DOHH2 (cell line): ENCODE measurements around the gene MARCHF10.
A peak's percentile ranks its signal among the peaks of the same experiment; 100 is the strongest.

ENCODE experiments used
- H3F3A ChIP-seq: fragments of 200-600 bp; sonication (generic), shearing (Covaris generic); 2 replicates; pipeline ENCODE4 v1.6.0; 2016; ENCODE audit warnings: antibody characterized with exemption, mild to moderate bottlenecking; ENCODE audit not compliant: control insufficient read depth, insufficient read depth
- H3K27ac ChIP-seq: fragments of 200-600 bp; sonication (generic); 2 replicates; pipeline ENCODE4 v1.5.1; 2014; ENCODE audit warnings: low read depth, mild to moderate bottlenecking, low read length, moderate library complexity
- H3K27me3 ChIP-seq: fragments of 200-600 bp; sonication (generic); 2 replicates; pipeline ENCODE4 v1.6.1; 2014; ENCODE audit warnings: mild to moderate bottlenecking, low read length, mixed read lengths; ENCODE audit not compliant: control insufficient read depth
- H3K36me3 ChIP-seq: fragments of 200-600 bp; sonication (generic); 2 replicates; pipeline ENCODE4 v1.6.1; 2014; ENCODE audit warnings: mild to moderate bottlenecking, low read length, moderate library complexity, mixed read lengths; ENCODE audit not compliant: control insufficient read depth
- H3K4me1 ChIP-seq: fragments of 200-600 bp; sonication (generic); 2 replicates; pipeline ENCODE4 v1.6.1; 2014; ENCODE audit warnings: mild to moderate bottlenecking, low read length, mixed read lengths; ENCODE audit not compliant: control insufficient read depth
- H3K4me2 ChIP-seq: fragments of 200-600 bp; sonication (generic); 2 replicates; pipeline ENCODE4 v1.6.0; 2014; ENCODE audit warnings: mild to moderate bottlenecking, low read length, moderate library complexity
- H3K4me3 ChIP-seq: fragments of 200-600 bp; sonication (generic); 2 replicates; pipeline ENCODE4 v1.5.1; 2014; ENCODE audit warnings: mild to moderate bottlenecking, low read length, mixed read lengths
- H3K79me2 ChIP-seq: fragments of 200-600 bp; sonication (generic); 2 replicates; pipeline ENCODE4 v1.6.1; 2014; ENCODE audit warnings: mild to moderate bottlenecking, low read length, mixed read lengths; ENCODE audit not compliant: control insufficient read depth
- H3K9me2 ChIP-seq: fragments of 200-600 bp; sonication (generic); replicated peaks from 2 replicates; pipeline ENCODE4 v1.6.1; 2014; ENCODE audit warnings: mild to moderate bottlenecking, low read length, mixed read lengths; ENCODE audit not compliant: control insufficient read depth
- H3K9me3 ChIP-seq: fragments of 200-600 bp; sonication (generic); 2 replicates; pipeline ENCODE4 v1.6.1; 2014; ENCODE audit warnings: antibody characterized with exemption, low read length, mixed read lengths; ENCODE audit not compliant: control insufficient read depth, insufficient read depth
- H4K20me1 ChIP-seq: fragments of 200-600 bp; sonication (generic); 2 replicates; pipeline ENCODE4 v1.6.0; 2014; ENCODE audit warnings: low read depth, mild to moderate bottlenecking, antibody characterized with exemption, low read length, moderate library complexity; ENCODE audit not compliant: control insufficient read depth, insufficient read depth
- EZH2phosphoT487 ChIP-seq: fragments of 200-600 bp; sonication (generic); IDR thresholded peaks from 2 replicates; pipeline ENCODE4 v1.6.1; 2017; ENCODE audit warnings: borderline replicate concordance, mild to moderate bottlenecking, antibody characterized with exemption, low read length, moderate library complexity, mixed read lengths
- TF ChIP-seq, protein P1 (sequence below): fragments of 200-600 bp; sonication (generic); IDR thresholded peaks from one replicate; pipeline ENCODE4 v1.5.1; 2014; ENCODE audit warnings: antibody characterized with exemption, mild to moderate bottlenecking, low read depth, low read length; ENCODE audit not compliant: poor library complexity, severe bottlenecking

The MARCHF10 gene

DNA sequence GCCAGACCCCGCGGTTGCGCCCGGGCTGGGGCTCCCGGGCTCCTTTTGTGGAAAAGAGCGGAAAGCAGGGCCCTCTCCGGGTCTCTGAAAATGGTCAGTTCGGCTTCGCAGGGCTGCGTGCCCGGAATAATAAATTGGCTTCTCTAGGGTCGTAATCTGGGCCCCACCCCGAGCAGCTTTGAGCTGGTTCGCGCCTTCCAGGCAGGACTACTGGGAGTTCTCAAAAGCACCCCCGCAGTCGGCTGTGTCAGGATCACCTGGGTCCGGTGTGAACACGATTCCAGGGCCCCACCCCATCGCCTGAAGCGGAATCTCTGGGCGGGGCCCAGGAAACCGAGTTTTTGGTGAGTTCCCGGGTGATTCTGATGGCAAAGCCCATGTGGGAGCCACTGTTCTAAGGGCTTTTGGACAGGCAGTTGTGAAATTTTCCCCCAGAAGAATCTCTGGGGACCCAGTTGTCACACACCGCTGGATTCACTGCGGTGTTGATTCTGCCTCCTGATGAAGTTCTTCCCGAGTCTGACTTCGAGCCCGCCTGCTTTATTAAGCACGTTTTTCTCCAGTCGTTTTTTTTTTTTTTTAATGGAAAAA is 103.6 kb downstream of the MARCHF10 start:
- no peak overlapping the region for H3K27ac ChIP-seq

DNA sequence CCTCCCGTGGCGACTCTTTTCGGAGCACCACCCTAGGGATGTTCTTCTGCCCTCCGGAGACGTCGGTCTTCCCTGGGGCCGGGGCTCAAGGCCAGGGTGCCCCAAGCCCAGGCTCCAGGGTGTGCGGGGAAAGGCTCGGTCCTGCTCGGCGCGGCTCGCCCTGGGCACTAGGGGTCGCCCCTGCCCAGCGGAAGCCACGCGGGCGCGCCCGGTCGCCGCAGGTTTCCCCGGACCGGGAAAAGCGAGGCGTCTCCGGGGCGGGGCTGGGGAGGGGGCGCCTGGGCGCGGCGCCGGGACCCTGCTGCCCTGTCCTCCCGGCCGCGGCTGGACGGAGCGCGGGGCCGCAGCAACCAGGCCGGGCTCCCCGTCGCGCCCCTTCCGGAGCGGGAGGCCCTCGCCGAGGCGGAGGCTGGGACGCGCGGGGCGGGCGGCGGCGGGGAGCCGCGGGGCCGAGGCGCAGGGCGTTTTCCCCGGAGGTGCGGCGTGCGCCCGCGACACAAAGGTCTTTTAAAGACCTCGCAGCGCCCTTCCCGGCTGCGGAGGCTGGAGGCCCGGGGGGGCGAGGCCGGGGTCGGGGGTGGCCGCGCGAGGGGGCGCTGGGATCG is 104.2 kb downstream of the MARCHF10 start:
- Histone ChIP-seq H3K4me2 (peak overlapping the region; percentile 62), H3K36me3 (no peaks in the 10 kb centered on the region), H4K20me1 (no peaks in the 10 kb centered on the region), H3K27ac (no peak overlapping the region), H3K9me3 (no peaks in the 10 kb centered on the region), H3F3A (no peaks in the 10 kb centered on the region), H3K9me2 (no peaks in the 10 kb centered on the region), H3K79me2 (no peaks in the 10 kb centered on the region), H3K4me1 (0 out of 2 replicates have a peak, but pooled peaks cover 5% of the 10 kb centered on the region), H3K4me3 (peak overlapping the region; percentile 53), H3K27me3 (peaks cover 17% of the 10 kb centered on the region)
- no peak for TF ChIP-seq EZH2phosphoT487
- TF ChIP-seq, protein P1, sequence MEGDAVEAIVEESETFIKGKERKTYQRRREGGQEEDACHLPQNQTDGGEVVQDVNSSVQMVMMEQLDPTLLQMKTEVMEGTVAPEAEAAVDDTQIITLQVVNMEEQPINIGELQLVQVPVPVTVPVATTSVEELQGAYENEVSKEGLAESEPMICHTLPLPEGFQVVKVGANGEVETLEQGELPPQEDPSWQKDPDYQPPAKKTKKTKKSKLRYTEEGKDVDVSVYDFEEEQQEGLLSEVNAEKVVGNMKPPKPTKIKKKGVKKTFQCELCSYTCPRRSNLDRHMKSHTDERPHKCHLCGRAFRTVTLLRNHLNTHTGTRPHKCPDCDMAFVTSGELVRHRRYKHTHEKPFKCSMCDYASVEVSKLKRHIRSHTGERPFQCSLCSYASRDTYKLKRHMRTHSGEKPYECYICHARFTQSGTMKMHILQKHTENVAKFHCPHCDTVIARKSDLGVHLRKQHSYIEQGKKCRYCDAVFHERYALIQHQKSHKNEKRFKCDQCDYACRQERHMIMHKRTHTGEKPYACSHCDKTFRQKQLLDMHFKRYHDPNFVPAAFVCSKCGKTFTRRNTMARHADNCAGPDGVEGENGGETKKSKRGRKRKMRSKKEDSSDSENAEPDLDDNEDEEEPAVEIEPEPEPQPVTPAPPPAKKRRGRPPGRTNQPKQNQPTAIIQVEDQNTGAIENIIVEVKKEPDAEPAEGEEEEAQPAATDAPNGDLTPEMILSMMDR, result peak; percentile 65

More for the DNA sequence above, 103.6 kb downstream of the MARCHF10 start:
- no peaks in the 10 kb centered on the region for H3K9me2 ChIP-seq
- TF ChIP-seq, protein P1, result no peak
- no peak for TF ChIP-seq EZH2phosphoT487
- H3K9me3 ChIP-seq, result no peaks in the 10 kb centered on the region
- H3K4me3 ChIP-seq, result peak overlapping the region; percentile 53
- H3K79me2 ChIP-seq, result no peaks in the 10 kb centered on the region
- H3K36me3 ChIP-seq, result no peaks in the 10 kb centered on the region
- H3K4me2 ChIP-seq, result peak overlapping the region; percentile 62
- 0 out of 2 replicates have a peak, but pooled peaks cover 5% of the 10 kb centered on the region for H3K4me1 ChIP-seq
- H4K20me1 ChIP-seq, result no peaks in the 10 kb centered on the region
- H3F3A ChIP-seq, result no peaks in the 10 kb centered on the region
- H3K27me3 ChIP-seq, result peaks cover 17% of the 10 kb centered on the region

GRCh38 chr17:62703261-62703775 is 104.8 kb downstream of the MARCHF10 start:
- no peaks in the 10 kb centered on the region for H4K20me1 ChIP-seq
- H3K4me2 ChIP-seq, result peak overlapping the region; percentile 62
- no peaks in the 10 kb centered on the region for H3K36me3 ChIP-seq
- no peaks in the 10 kb centered on the region for H3F3A ChIP-seq
- TF ChIP-seq EZH2phosphoT487, result no peak
- TF ChIP-seq, protein P1, result no peak
- H3K9me2 ChIP-seq, result no peaks in the 10 kb centered on the region
- H3K4me3 ChIP-seq, result peak overlapping the region; percentile 53
- H3K4me1 ChIP-seq, result 0 out of 2 replicates have a peak, but pooled peaks cover 5% of the 10 kb centered on the region
- peaks cover 17% of the 10 kb centered on the region for H3K27me3 ChIP-seq
- H3K27ac ChIP-seq, result no peak overlapping the region
- no peaks in the 10 kb centered on the region for H3K9me3 ChIP-seq
- no peaks in the 10 kb centered on the region for H3K79me2 ChIP-seq
